GM12892 (cell line): ENCODE measurements around the gene TAC4.

Source experiments
- DNase-seq: peaks from one replicate; pipeline ENCODE4 v3.0.0; 2011; ENCODE audit not compliant: insufficient read length
- FAIRE-seq: peaks from 2 replicates; lab custom pipeline; 2011; peaks lifted over from hg19 to GRCh38; lab: Jason Lieb, UNC
- POLR2A ChIP-seq: IDR thresholded peaks from 2 replicates; pipeline ENCODE4 v1.6.1; 2011; ENCODE audit warnings: low read depth, low read length, control low read depth
- POLR2AphosphoS5 ChIP-seq: IDR thresholded peaks from 2 replicates; pipeline ENCODE4 v1.6.1; 2011; ENCODE audit warnings: low read depth, low read length, control low read depth
- TAF1 ChIP-seq: IDR thresholded peaks from 2 replicates; pipeline ENCODE4 v1.6.1; 2011; ENCODE audit warnings: low read depth, mild to moderate bottlenecking, control low read depth, low read length, borderline replicate concordance

The TAC4 gene

DNA sequence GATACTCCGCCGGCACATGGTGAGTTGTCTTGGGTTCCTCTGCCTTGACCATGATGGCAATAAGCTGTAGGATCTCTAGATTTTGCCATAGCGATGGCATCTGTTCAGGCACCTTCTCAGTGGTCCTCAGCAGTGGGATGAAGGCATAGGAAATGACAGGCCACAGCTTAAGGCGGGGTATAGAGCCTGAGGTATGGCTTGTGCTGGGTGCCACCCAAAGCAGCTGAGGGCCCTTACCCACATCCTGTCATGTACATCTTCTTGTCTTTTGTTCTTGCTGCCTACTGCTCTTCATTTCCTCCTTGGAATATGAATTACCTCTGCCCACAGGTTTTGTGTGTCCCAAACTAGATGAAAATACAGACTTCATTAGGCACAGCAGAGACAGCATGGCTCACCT, 29.9 kb downstream of the TAC4 start:
- DNase-seq (no peak), FAIRE-seq (no peak)
- TF ChIP-seq POLR2A (no peak), TAF1 (no peak), POLR2AphosphoS5 (no peak)

DNA sequence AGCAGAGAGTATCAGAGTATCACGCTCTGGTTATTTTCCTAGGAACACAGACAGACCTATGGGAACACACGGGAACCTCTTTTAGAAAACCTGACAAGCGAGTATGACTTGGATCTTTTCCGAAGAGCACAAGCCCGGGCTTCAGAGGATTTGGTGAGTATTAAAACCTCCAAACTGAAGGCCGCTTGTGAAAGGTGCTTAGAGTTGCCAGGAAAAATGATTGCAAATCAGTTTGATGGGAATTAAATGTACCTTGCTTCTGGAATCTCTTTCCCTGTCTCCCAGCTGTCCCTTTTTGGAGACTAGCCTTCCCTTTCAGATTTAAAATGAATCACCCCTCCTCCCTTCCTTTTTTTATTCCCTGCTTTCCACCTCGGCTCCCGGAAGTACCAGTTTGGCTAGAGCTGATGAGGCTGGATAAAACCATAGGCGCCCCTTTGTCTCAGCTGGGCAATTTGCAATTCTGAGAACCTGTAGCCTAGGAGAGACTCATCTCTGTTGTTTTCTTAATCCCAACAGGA, 32.0 kb downstream of the TAC4 start:
- no peak for DNase-seq
- TF ChIP-seq POLR2AphosphoS5 (no peak), TAF1 (no peak), POLR2A (no peak)
- FAIRE-seq = no peak

DNA sequence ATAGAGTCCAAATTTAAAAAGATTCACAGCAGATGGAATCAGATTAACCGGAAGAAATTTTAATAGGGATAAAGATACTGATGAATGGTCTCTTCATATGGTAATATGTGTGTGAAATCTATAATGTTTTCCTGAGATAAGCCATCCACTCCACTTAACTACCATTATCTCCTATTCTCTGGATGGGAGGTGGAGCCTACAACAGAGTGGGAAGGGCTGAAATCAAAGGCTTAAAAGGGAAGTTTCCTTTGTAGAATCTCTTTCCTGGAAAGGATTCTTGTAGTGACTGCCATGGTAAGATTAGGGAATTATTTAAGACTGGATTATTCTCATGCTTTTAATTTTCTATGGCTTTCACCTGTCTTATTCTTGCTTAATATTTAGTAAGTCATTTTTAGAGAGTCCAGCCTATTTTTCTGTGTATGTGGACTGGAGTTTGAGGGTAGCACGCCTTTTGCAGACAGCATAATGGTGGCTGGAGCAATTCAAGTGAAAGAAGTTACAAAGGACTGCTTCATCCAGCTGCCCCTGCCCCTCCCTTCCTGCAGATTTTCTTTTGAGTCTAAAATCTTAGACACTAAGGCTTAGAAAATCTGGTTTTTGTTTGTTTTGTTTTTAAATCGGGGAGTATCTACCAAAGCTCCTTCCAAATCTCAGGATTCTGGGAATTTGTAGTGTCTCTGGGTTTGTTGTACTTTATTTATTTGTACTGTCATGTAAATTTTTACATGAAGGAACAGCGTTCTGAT, 32.9 kb downstream of the TAC4 start:
- FAIRE-seq (no peak), DNase-seq (no peak)
- TF ChIP-seq POLR2A (no peak), TAF1 (no peak), POLR2AphosphoS5 (no peak)

DNA sequence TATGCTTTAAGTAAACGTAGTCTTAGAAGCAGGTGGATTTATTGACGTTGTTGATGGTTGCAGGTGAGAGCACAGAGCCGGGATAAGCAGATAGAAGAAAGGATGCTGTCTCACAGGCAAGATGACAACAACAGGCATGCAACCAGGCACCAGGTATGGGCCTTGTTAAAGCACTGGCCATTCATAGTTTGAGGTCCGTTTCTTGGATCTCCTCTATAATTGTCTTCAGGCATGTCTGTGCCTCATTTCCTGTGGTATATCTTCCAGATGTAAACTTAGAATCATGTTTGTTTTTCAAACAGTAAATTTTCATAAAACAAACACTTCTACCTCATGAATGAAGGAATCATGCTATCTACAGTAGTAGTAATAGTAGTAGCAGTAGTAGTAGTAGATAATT, 38.8 kb downstream of the TAC4 start:
- DNase-seq = no peak
- FAIRE-seq = no peak
- no peak for TF ChIP-seq POLR2A
- TF ChIP-seq POLR2AphosphoS5 = no peak
- no peak for TF ChIP-seq TAF1

DNA sequence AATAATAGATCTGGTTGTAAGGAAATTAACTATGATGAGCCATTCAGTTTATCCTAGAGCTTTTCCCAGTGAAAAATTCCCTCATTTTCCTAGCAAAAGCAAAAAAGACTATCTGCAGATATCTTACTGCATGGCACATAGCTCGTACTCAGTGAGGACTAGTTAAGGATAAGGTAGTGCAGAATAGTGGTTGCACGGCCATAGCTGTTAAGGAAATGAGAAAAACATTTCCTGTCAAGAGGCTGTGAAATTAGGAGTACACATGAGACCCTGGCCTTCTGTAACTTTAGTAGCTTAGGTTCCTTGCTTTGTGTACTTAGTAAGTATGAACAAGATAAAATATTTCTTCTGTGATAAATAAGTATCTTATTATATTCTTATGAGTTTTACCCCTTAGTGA, 49.1 kb downstream of the TAC4 start:
- FAIRE-seq (no peak), DNase-seq (no peak)
- no peak for TF ChIP-seq POLR2AphosphoS5
- TF ChIP-seq TAF1 = no peak
- no peak for TF ChIP-seq POLR2A

DNA sequence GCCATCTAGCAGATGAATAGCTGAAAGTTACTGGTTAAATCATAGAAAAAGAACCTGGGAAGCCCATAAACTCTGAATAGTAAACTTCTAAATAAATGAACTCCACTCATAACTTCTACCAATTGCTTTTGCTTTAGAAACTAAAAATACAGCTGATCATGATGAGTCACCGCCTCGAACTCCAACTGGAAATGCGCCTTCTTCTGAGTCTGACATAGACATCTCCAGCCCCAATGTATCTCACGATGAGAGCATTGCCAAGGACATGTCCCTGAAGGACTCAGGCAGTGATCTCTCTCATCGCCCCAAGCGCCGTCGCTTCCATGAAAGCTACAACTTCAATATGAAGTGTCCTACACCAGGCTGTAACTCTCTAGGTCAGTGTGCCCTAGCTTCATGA, 49.7 kb downstream of the TAC4 start:
- DNase-seq (no peak), FAIRE-seq (no peak)
- TF ChIP-seq TAF1 = no peak
- TF ChIP-seq POLR2AphosphoS5 = no peak
- no peak for TF ChIP-seq POLR2A

DNA sequence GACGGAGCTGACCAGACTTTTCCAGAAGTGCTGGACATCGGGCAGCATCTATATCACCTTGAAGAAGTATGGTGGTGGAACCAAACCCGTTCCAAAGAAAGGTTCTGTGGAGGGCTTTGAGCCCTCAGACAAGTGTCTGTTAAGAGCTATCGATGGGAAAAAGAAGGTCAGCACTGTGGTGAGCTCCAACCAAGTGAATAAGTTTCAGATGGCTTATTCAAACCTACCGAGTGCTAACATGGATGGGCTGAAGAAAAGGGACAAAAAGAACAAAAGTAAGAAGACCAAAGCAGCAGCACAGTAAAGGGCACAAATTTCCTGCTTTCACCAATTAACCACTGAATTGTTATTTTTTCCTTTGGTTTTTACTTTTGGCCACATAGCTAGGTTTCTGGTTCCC, 52.5 kb downstream of the TAC4 start:
- TF ChIP-seq TAF1 = no peak
- TF ChIP-seq POLR2A = no peak
- no peak for TF ChIP-seq POLR2AphosphoS5
- FAIRE-seq (no peak), DNase-seq (no peak)

DNA sequence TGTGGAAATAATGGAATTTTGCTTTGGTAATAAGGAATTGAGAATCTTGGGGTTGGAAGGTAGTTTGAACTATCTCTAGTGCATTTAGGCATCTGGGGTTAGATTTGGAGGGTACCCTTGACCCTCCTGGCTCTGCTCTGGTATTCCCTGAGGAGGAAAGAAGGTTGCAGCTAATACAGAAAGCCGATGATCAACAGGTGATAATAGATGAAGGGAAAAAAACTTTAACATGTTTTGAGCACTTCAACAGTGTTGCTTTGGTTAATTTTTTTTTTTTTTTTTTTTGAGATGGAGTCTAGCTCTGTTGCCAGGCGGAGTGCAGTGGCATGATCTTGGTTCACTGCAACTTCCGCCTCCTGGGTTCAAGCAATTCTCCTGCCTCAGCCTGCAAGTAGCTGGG, 54.6 kb downstream of the TAC4 start:
- DNase-seq = no peak
- TF ChIP-seq POLR2A (no peak), TAF1 (no peak), POLR2AphosphoS5 (no peak)
- FAIRE-seq = no peak

DNA sequence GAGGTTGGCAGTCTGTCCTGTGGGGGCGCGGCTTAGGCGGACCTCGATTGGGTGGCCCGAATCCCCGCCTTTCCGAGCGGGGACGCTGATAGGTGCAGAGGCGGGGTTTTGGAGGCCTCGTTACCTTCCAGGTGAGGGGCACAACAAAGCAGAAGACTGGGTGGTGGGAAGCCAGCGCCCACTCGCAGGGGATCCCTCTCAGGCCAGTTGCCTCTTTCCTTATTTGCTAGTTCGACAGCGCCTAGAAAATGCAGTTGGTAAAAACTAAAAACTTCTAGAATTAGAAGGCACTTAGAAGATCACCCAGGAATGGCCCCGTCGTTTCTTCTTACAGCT, 58.7 kb downstream of the TAC4 start:
- FAIRE-seq (no peak), DNase-seq (no peak)
- no peak for TF ChIP-seq POLR2A
- no peak for TF ChIP-seq TAF1
- no peak for TF ChIP-seq POLR2AphosphoS5

DNA sequence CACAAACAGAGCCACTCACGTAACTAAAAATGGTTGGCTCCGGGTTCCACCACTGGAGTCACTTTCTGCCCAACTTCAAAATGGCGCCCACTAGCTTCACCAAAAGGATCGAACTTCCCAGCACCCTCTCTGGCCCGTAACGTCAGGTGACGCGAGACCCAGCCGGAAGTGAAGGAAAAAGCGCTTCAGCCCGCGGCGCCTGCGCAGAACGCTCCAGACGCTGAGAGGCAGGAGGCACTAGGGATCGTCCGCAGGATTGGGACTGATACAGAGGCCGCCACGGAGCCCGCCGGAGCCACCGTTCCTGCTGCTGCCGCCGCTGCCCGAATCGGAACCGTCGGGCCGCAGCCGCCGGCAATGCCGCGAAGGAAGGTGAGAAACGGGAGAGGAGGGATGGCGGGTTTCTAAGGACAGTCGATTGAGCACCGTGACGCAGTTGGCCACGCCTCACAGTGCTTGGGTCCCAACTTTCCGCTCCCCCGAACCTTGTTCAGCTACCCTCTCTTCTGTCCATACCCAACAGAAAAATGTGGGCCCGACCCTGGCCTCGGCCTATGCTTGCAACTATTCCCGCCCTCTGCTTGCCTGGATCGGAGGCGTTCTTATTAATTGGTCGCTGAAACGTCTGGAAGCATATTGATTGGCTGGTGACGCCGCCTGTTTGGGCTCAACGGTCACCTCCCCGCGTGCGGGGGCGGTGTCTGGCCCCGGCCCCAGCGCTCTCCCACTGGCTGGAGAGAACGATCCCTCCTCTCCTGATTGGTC, 59.2 kb downstream of the TAC4 start, which contains the start of gene KAT7:
Gene KAT7, plus strand, starts transcription at position 204 of the 765 bp plus-strand sequence. Its CDS starts 154 bp downstream, at position 358.
- FAIRE-seq = no peak
- peak; percentile 92 for TF ChIP-seq POLR2A
- peak; percentile 90 for TF ChIP-seq POLR2AphosphoS5
- TF ChIP-seq TAF1 = peak; percentile 81; the same call in 1 of the 2 replicates
- peak; percentile 91 for DNase-seq
